ENCODE measurements around the gene TMEM208.

- TF ChIP-seq CTCF (IDR thresholded peaks at IDR 0.05) (no peak), POLR2A (IDR thresholded peaks at IDR 0.05) (no peak), EP300 (IDR thresholded peaks at IDR 0.05) (no peak)
Observed at GRCh38 chr16:67206838-67207248, 20.1 kb upstream of the TMEM208 start.
